Measurements from ENCODE around the gene IFIT1B. TPM values are rescaled to one million over a fixed set of nuclear protein-coding genes. Genes with fewer than 3 reads are reported as not detected.

The IFIT1B gene
- total RNA-seq, 1 donor from 2014 or later: not detected

GRCh38 chr10:89414146-89414878 is 36.5 kb downstream of the IFIT1B start, which contains the start of gene IFIT5:
Gene IFIT5 (plus strand): TSS chr10:89414568. CDS start chr10:89414799, 231 bp downstream.
- Histone ChIP-seq H3K9me3 (no peaks in the 10 kb centered on the region), H3K27me3 (no peaks in the 10 kb centered on the region), H3K4me1 (peaks cover 36% of the 10 kb centered on the region), H3K4me3 (peak within 1 kb of the TSS; percentile 85 to 88), H3K36me3 (peaks cover 0 to 9% of the 10 kb centered on the region in 2 donors), H3K27ac (peak within 1 kb of the TSS; percentile 99)
- intact Hi-C loops (cut with DNase I): no loop called here
- peak in 1 of 2 donors; percentile 90 for DNase-seq (ENCODE audit: extremely low spot score in 2 of 2)
- TF ChIP-seq POLR2AphosphoS5 (IDR thresholded peaks at IDR 0.05; ENCODE audit: insufficient read depth in 1 of 2, low read depth in 1 of 2) (peak in 1 of 2 donors; percentile 17), CTCF (IDR thresholded peaks at IDR 0.05) (no peak), POLR2A (IDR thresholded peaks at IDR 0.05) (peak in 1 of 2 donors; percentile 43)

GRCh38 chr10:89414879-89415821 is 37.3 kb downstream of the IFIT1B start:
- H3K9me3 ChIP-seq: no peaks in the 10 kb centered on the region
- intact Hi-C loops (cut with DNase I): no loop called here
- no peaks in the 10 kb centered on the region for H3K27me3 ChIP-seq
- peaks cover 0 to 9% of the 10 kb centered on the region in 2 donors for H3K36me3 ChIP-seq
- TF ChIP-seq POLR2A (IDR thresholded peaks at IDR 0.05): no peak
- TF ChIP-seq CTCF (IDR thresholded peaks at IDR 0.05): no peak
- peak; percentile 17 to 76 for TF ChIP-seq POLR2AphosphoS5 (IDR thresholded peaks at IDR 0.05; ENCODE audit: insufficient read depth in 1 of 2, low read depth in 1 of 2)
- H3K4me1 ChIP-seq: peaks cover 36% of the 10 kb centered on the region
- peak overlapping the region; percentile 99 for H3K27ac ChIP-seq
- peak overlapping the region; percentile 85 to 88 for H3K4me3 ChIP-seq
- DNase-seq (ENCODE audit: extremely low spot score in 2 of 2): no peak

GRCh38 chr10:89416465-89416864 is 38.6 kb downstream of the IFIT1B start:
- TF ChIP-seq CTCF (IDR thresholded peaks at IDR 0.05) (no peak), POLR2AphosphoS5 (IDR thresholded peaks at IDR 0.05; ENCODE audit: insufficient read depth in 1 of 2, low read depth in 1 of 2) (no peak), POLR2A (IDR thresholded peaks at IDR 0.05) (no peak)
- intact Hi-C loops (cut with DNase I): no loop called here
- Histone ChIP-seq H3K27me3 (no peaks in the 10 kb centered on the region), H3K9me3 (no peaks in the 10 kb centered on the region), H3K27ac (peak overlapping the region; percentile 99), H3K4me3 (no peak overlapping the region), H3K4me1 (peaks cover 36% of the 10 kb centered on the region), H3K36me3 (peaks cover 0 to 9% of the 10 kb centered on the region in 2 donors)
- DNase-seq (ENCODE audit: extremely low spot score in 2 of 2): no peak

- no peak for TF ChIP-seq CTCF (IDR thresholded peaks at IDR 0.05)
- H3K9me3 ChIP-seq: no peaks in the 10 kb centered on the region
- no peak overlapping the region for H3K4me3 ChIP-seq
- peaks cover 26% of the 10 kb centered on the region for H3K4me1 ChIP-seq
- no peak for DNase-seq (ENCODE audit: extremely low spot score in 2 of 2)
- no peaks in the 10 kb centered on the region for H3K27me3 ChIP-seq
- intact Hi-C loops (cut with DNase I): no loop called here
- peaks cover 0 to 9% of the 10 kb centered on the region in 2 donors for H3K36me3 ChIP-seq
- no peak overlapping the region for H3K27ac ChIP-seq
Observed at GRCh38 chr10:89419548-89419947, 41.7 kb downstream of the IFIT1B start.

Data from vagina (tissue), 2 donors.